K562 (cell line): Measurements from ENCODE around the gene CRACDL. TPM values are rescaled to one million over a fixed set of nuclear protein-coding genes. Genes with fewer than 3 reads are reported as not detected.
A peak's percentile ranks its signal among the peaks of the same experiment; 100 is the strongest.

ENCODE experiments used
- ATAC-seq: fragments of 200-7000 bp; cut with Tn5 transposase; 3 replicates; pipeline ENCODE4 v1.9.1; 2020; ENCODE audit warnings: moderate library complexity
- BruUV-seq: library from RNA; stranded (reverse); fragments of 400-500 nt; replicated peaks from 2 replicates; lab custom pipeline; 2021; lab: Mats Ljungman, UMichigan
- CTCF ChIA-PET: fragments of 300-600 bp; formaldehyde crosslinking; extraction: SDS; loops from one replicate; lab custom pipeline; 2021; ENCODE audit warnings: low intra/inter-chr PET ratio; lab: Yijun Ruan, JAX
- POLR2A ChIA-PET: fragments of 300-600, 350-650 bp; sonication (Branson Sonifier 250); formaldehyde crosslinking; extraction: SDS; loops from one replicate; lab custom pipeline; 2021; ENCODE audit warnings: antibody characterized with exemption, inconsistent platforms; lab: Yijun Ruan, JAX
- DNase-seq, 4 experiments: peaks; one replicate each; pipeline versions ENCODE4 v3.0.0 to v3.0.0-alpha.2; 2011 to 2018; ENCODE audit warnings: low spot score in 3 of 4, mixed read lengths in 3 of 4; ENCODE audit errors: extremely low read depth in 1 of 4
- FAIRE-seq: peaks from 2 replicates; lab custom pipeline; 2011; peaks lifted over from hg19 to GRCh38; lab: Jason Lieb, UNC
- H2AFZ ChIP-seq: 2 replicates; pipeline ENCODE4 v1.6.0; 2011; ENCODE audit warnings: low read depth, low read length, control low read depth, inconsistent platforms
- H3K27ac ChIP-seq: fragments of 200-600 bp; 3 replicates; pipeline ENCODE4 v1.8.0; 2011; ENCODE audit warnings: low read depth, mild to moderate bottlenecking, control low read depth, inconsistent platforms, low read length, moderate library complexity, mixed read lengths; ENCODE audit errors: extremely low read depth
- H3K27me3 ChIP-seq, 2 experiments: fragments of 300-600 bp in 1 of 2; 2 replicates in 1 of 2; 3 replicates in 1 of 2; pipeline versions ENCODE4 v1.6.0 to v1.8.0; 2011; ENCODE audit warnings: inconsistent platforms in 2 of 2, low read length in 2 of 2, mild to moderate bottlenecking in 1 of 2, mixed read lengths in 1 of 2, moderate library complexity in 1 of 2; ENCODE audit not compliant: control insufficient read depth in 2 of 2, insufficient read depth in 2 of 2
- H3K36me3 ChIP-seq: fragments of 300-600 bp; 3 replicates; pipeline ENCODE4 v1.8.0; 2011; ENCODE audit warnings: mild to moderate bottlenecking, low read length, inconsistent platforms; ENCODE audit not compliant: control insufficient read depth, insufficient read depth
- H3K4me1 ChIP-seq, 2 experiments: fragments of 200-600 bp in 1 of 2; replicated peaks in 1 of 2; 2 replicates in 1 of 2; 3 replicates in 1 of 2; pipeline versions ENCODE4 v1.5.1 to v1.8.0; 2011; ENCODE audit warnings: inconsistent platforms in 2 of 2, low read length in 2 of 2, mild to moderate bottlenecking in 1 of 2, mixed read lengths in 1 of 2, moderate library complexity in 1 of 2; ENCODE audit not compliant: control insufficient read depth in 2 of 2, insufficient read depth in 2 of 2
- H3K4me2 ChIP-seq: 2 replicates; pipeline ENCODE4 v1.6.1; 2011; ENCODE audit warnings: low read length, control low read depth, inconsistent platforms, mixed read lengths; ENCODE audit not compliant: insufficient read depth
- H3K4me3 ChIP-seq: fragments of 200-600 bp; sonication (generic), shearing (Covaris generic); 2 replicates; pipeline ENCODE4 v1.5.1; 2016; ENCODE audit warnings: control low read depth, inconsistent platforms
- H3K79me2 ChIP-seq: fragments of 200-600 bp; 3 replicates; pipeline ENCODE4 v1.8.0; 2011; ENCODE audit warnings: low read length, inconsistent platforms; ENCODE audit not compliant: control insufficient read depth, insufficient read depth
- H3K9ac ChIP-seq, 2 experiments: 2 replicates each; pipeline versions ENCODE4 v1.6.0 to v1.6.1; 2011; ENCODE audit warnings: low read depth in 2 of 2, low read length in 2 of 2, control low read depth in 1 of 2, inconsistent platforms in 1 of 2, mild to moderate bottlenecking in 1 of 2, mixed read lengths in 1 of 2; ENCODE audit not compliant: insufficient read depth in 1 of 2
- H3K9me1 ChIP-seq: one replicate; pipeline ENCODE4 v1.6.0; 2011; ENCODE audit warnings: inconsistent platforms, mild to moderate bottlenecking, low read length, moderate library complexity; ENCODE audit not compliant: control insufficient read depth, insufficient read depth
- H3K9me3 ChIP-seq: replicated peaks from 2 replicates; pipeline ENCODE4 v1.5.1; 2011; ENCODE audit warnings: low read depth, low read length, inconsistent platforms; ENCODE audit not compliant: control insufficient read depth, insufficient read depth
- H4K20me1 ChIP-seq: replicated peaks from 2 replicates; pipeline ENCODE4 v1.6.1; 2011; ENCODE audit warnings: low read length, inconsistent platforms, mixed read lengths; ENCODE audit not compliant: control insufficient read depth, insufficient read depth
- BCOR ChIP-seq: fragments of 450-650 bp; IDR thresholded peaks from 2 replicates; pipeline ENCODE4 v1.6.1; 2016
- CEBPB ChIP-seq: fragments of 450-650 bp; IDR thresholded peaks from 2 replicates; pipeline ENCODE4 v1.6.1; 2016; ENCODE audit warnings: missing genetic modification characterization, missing compliant biosample characterization
- IFI16 ChIP-seq: fragments of 250-450 bp; sonication (Bioruptor Pico); IDR thresholded peaks from 2 replicates; pipeline ENCODE4 v2.1.2; 2022; ENCODE audit warnings: mild to moderate bottlenecking, inconsistent platforms
- KLF10 ChIP-seq: fragments of 250-450 bp; sonication (Bioruptor Pico); IDR thresholded peaks from 2 replicates; pipeline ENCODE4 v1.6.1; 2021; ENCODE audit warnings: matching md5 sums
- NFYB ChIP-seq: IDR thresholded peaks from 2 replicates; pipeline ENCODE4 v1.6.1; 2011; ENCODE audit warnings: mild to moderate bottlenecking, moderate library complexity; ENCODE audit not compliant: insufficient read length; ENCODE audit errors: extremely low read depth
- RBM22 ChIP-seq: fragments of 200-400 bp; formaldehyde crosslinking; IDR thresholded peaks from 2 replicates; pipeline ENCODE4 v1.6.1; 2018; ENCODE audit warnings: low read length, low read depth; ENCODE audit not compliant: poor library complexity, severe bottlenecking
- TRIM28 ChIP-seq: fragments of 450-650 bp; IDR thresholded peaks from 2 replicates; pipeline ENCODE4 v1.6.1; 2017
- ZNF316 ChIP-seq: fragments of 450-650 bp; IDR thresholded peaks from 2 replicates; pipeline ENCODE4 v1.6.1; 2016
- ZNF785 ChIP-seq: fragments of 250-450 bp; sonication (Bioruptor Pico); IDR thresholded peaks from 2 replicates; pipeline ENCODE4 v1.4.0; 2020; ENCODE audit warnings: mild to moderate bottlenecking
- WGBS: fragments of 100-300 bp; shearing (Covaris generic); methylation state at CpG from one replicate; pipeline ENCODE4 v1.1.6; 2016; ENCODE audit warnings: low coverage, mixed read lengths; ENCODE audit not compliant: insufficient coverage; ENCODE audit errors: missing lambda C conversion rate; 5-methylcytosine and 5-hydroxymethylcytosine counted together
- in situ Hi-C: fragments of 300-500 bp; cut with MboI; formaldehyde crosslinking; loops from 4 replicates; pipeline ENCODE4 v1.15.0; 2018; ENCODE audit warnings: inconsistent platforms, mixed read lengths
- intact Hi-C: fragments of 100-400 bp; cut with micrococcal nuclease; formaldehyde crosslinking; loops from 2 replicates; pipeline ENCODE4 v1.14.2; 2022
- polyA plus RNA-seq, 8 experiments: library from polyadenylated mRNA; depleted of rRNA in 4 of 8; stranded (reverse) in 5 of 8; unstranded in 3 of 8; fragments of >200 nt; fragmentation: Nextera tagmentation in 2 of 8; fragmentation: Illumina TruSeq in 1 of 8; extraction: Ambion mirVana in 2 of 8; extraction: Trizol in 1 of 8; gene quantifications; 2 replicates each; pipeline versions ENCODE4 v1.2.1 to v1.2.3, GENCODE V29; 2011 to 2014; ENCODE audit warnings: inconsistent platforms in 1 of 8, missing spikeins in 1 of 8
- total RNA-seq, 7 experiments: library from RNA; depleted of rRNA in 6 of 7; stranded (reverse); fragments of >200 nt in 6 of 7; fragmentation: Illumina TruSeq in 2 of 7; extraction: Trizol in 2 of 7; gene quantifications; 2 replicates each; pipeline versions ENCODE4 v1.2.1 to v1.2.3, GENCODE V29; 2011 to 2021; ENCODE audit warnings: low replicate concordance in 1 of 7
- TF ChIP-seq, protein P1 (sequence below), 2 experiments: IDR thresholded peaks; 2 replicates each; pipeline ENCODE4 v1.6.1; 2011; ENCODE audit warnings: borderline replicate concordance in 1 of 2, control low read depth in 1 of 2, low read depth in 1 of 2, low read length in 1 of 2, mild to moderate bottlenecking in 1 of 2, mixed read lengths in 1 of 2, moderate library complexity in 1 of 2; ENCODE audit not compliant: insufficient read depth in 1 of 2, insufficient read length in 1 of 2, poor library complexity in 1 of 2, severe bottlenecking in 1 of 2; ENCODE audit errors: extremely low read depth in 1 of 2
- TF ChIP-seq, protein P2 (sequence below): fragments of 450-650 bp; IDR thresholded peaks from one replicate; pipeline ENCODE4 v1.6.1; 2018; ENCODE audit warnings: mild to moderate bottlenecking, moderate library complexity; ENCODE audit not compliant: partially characterized antibody
- TF ChIP-seq, protein P3 (sequence below): fragments of 250-450 bp; sonication (Bioruptor Pico); IDR thresholded peaks from 2 replicates; pipeline ENCODE4 v1.4.0; 2020; ENCODE audit warnings: mild to moderate bottlenecking, moderate library complexity

Gene CRACDL
- total and polyA plus RNA-seq, 9 of the 15 experiments (the other 6 are each of a cell fraction or from before 2014, with no cell fraction given), result not detected

- TF ChIP-seq CEBPB (tag), result no peak
- TF ChIP-seq NFYB, result no peak
- TF ChIP-seq, protein P1, sequence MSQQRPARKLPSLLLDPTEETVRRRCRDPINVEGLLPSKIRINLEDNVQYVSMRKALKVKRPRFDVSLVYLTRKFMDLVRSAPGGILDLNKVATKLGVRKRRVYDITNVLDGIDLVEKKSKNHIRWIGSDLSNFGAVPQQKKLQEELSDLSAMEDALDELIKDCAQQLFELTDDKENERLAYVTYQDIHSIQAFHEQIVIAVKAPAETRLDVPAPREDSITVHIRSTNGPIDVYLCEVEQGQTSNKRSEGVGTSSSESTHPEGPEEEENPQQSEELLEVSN (IDR thresholded peaks at IDR 0.05; ENCODE audit: borderline replicate concordance in 1 of 2, extremely low read depth in 1 of 2, insufficient read depth in 1 of 2, insufficient read length in 1 of 2, low read depth in 1 of 2, low read length in 1 of 2, poor library complexity in 1 of 2, severe bottlenecking in 1 of 2), result no peak
- no peak for TF ChIP-seq BCOR
- TF ChIP-seq IFI16 (CRISPR knock-in tag), result no peak
- TF ChIP-seq ZNF316, result peak; percentile 25; the same call in 1 of the 2 replicates
- TF ChIP-seq TRIM28, result 0 out of 2 replicates have a peak, but pooled peaks have one; percentile 59
- TF ChIP-seq RBM22, result no peak
- TF ChIP-seq, protein P2, sequence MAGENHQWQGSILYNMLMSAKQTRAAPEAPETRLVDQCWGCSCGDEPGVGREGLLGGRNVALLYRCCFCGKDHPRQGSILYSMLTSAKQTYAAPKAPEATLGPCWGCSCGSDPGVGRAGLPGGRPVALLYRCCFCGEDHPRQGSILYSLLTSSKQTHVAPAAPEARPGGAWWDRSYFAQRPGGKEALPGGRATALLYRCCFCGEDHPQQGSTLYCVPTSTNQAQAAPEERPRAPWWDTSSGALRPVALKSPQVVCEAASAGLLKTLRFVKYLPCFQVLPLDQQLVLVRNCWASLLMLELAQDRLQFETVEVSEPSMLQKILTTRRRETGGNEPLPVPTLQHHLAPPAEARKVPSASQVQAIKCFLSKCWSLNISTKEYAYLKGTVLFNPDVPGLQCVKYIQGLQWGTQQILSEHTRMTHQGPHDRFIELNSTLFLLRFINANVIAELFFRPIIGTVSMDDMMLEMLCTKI, result no peak
- no peak for TF ChIP-seq ZNF785 (CRISPR knock-in tag)
- TF ChIP-seq, protein P3, sequence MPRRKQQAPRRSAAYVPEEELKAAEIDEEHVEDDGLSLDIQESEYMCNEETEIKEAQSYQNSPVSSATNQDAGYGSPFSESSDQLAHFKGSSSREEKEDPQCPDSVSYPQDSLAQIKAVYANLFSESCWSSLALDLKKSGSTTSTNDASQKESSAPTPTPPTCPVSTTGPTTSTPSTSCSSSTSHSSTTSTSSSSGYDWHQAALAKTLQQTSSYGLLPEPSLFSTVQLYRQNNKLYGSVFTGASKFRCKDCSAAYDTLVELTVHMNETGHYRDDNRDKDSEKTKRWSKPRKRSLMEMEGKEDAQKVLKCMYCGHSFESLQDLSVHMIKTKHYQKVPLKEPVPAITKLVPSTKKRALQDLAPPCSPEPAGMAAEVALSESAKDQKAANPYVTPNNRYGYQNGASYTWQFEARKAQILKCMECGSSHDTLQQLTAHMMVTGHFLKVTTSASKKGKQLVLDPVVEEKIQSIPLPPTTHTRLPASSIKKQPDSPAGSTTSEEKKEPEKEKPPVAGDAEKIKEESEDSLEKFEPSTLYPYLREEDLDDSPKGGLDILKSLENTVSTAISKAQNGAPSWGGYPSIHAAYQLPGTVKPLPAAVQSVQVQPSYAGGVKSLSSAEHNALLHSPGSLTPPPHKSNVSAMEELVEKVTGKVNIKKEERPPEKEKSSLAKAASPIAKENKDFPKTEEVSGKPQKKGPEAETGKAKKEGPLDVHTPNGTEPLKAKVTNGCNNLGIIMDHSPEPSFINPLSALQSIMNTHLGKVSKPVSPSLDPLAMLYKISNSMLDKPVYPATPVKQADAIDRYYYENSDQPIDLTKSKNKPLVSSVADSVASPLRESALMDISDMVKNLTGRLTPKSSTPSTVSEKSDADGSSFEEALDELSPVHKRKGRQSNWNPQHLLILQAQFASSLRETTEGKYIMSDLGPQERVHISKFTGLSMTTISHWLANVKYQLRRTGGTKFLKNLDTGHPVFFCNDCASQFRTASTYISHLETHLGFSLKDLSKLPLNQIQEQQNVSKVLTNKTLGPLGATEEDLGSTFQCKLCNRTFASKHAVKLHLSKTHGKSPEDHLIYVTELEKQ (CRISPR knock-in tag), result no peak
- no peak for TF ChIP-seq KLF10 (CRISPR knock-in tag)
- TF ChIP-seq, all 486 proteins: peak for 2
- in situ Hi-C loops, result no loop called here
- no peak overlapping the region for H3K9ac ChIP-seq
- no TSS peak for BruUV-seq
- H2AFZ ChIP-seq, result no peak overlapping the region
- no peak for DNase-seq
- H3K27ac ChIP-seq, result no peak overlapping the region
- POLR2A ChIA-PET, result no interaction called here
- no peaks in the 10 kb centered on the region for H3K9me1 ChIP-seq
- intact Hi-C loops, result no loop called here
- CTCF ChIA-PET, result no interaction called here
- ATAC-seq, result no peak
- H3K9me3 ChIP-seq, result no peaks in the 10 kb centered on the region; the same call in 1 of the 2 replicates
- WGBS, result 5% methylated on average over 1 of the region's 1 CpG
- H3K79me2 ChIP-seq, result no peaks in the 10 kb centered on the region
- no peak overlapping the region for H3K4me3 ChIP-seq
- no peaks in the 10 kb centered on the region for H3K36me3 ChIP-seq
- H3K4me1 ChIP-seq, result no peaks in the 10 kb centered on the region
- no peak overlapping the region for H3K4me2 ChIP-seq
- no peak for FAIRE-seq
- no peaks in the 10 kb centered on the region for H3K27me3 ChIP-seq
- no peaks in the 10 kb centered on the region for H4K20me1 ChIP-seq
Measured at GRCh38 chr2:98972582-98973167, 36.6 kb upstream of the CRACDL start.
